GM12873 (cell line): ENCODE data around the gene ARPIN.

Experiments
- TF ChIP-seq, protein P1 (sequence below): IDR thresholded peaks from 2 replicates; pipeline ENCODE4 v1.5.1; 2012; ENCODE audit warnings: low read depth, mild to moderate bottlenecking, moderate library complexity, low read length, control low read depth; ENCODE audit not compliant: insufficient read depth; ENCODE audit errors: missing control alignments

The ARPIN gene

GRCh38 chr15:89855948-89856347 lies 56.8 kb downstream of the ARPIN start:
- TF ChIP-seq, protein P1, sequence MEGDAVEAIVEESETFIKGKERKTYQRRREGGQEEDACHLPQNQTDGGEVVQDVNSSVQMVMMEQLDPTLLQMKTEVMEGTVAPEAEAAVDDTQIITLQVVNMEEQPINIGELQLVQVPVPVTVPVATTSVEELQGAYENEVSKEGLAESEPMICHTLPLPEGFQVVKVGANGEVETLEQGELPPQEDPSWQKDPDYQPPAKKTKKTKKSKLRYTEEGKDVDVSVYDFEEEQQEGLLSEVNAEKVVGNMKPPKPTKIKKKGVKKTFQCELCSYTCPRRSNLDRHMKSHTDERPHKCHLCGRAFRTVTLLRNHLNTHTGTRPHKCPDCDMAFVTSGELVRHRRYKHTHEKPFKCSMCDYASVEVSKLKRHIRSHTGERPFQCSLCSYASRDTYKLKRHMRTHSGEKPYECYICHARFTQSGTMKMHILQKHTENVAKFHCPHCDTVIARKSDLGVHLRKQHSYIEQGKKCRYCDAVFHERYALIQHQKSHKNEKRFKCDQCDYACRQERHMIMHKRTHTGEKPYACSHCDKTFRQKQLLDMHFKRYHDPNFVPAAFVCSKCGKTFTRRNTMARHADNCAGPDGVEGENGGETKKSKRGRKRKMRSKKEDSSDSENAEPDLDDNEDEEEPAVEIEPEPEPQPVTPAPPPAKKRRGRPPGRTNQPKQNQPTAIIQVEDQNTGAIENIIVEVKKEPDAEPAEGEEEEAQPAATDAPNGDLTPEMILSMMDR, result no peak

- TF ChIP-seq, protein P1, result no peak
Observed at GRCh38 chr15:89852342-89852995, 60.3 kb downstream of the ARPIN start.

DNA sequence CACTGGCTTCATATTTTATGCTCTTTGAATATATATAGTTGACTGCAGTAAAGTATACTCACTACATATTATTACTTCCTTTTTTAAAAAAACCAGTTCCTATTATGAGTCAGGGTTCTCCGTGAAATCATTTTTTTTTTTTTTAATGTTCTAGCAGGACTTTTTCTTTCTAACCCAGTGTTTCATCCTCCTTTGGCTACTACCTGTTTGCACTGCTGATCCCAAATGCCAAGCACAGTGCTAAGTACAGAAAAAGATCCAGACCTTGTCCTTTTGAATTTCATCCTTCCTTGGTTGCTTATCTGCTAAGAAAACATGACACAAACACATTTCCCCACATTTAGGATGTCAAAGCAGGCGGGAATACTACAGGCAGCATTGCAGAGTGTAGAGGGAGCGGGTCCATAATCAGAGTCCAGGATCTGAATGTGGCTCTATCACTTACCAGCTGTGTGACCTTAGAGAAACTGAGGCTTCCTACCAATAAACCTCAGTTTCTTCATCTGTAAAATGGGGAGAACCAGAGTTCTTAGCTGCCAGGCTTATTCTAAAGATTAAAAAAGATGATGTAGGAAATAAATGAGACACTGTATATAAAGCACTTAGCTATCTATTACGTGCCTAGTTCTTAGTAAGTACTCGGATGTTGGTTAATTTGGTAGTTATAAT lies 60.9 kb downstream of the ARPIN start:
- TF ChIP-seq, protein P1, result no peak

DNA sequence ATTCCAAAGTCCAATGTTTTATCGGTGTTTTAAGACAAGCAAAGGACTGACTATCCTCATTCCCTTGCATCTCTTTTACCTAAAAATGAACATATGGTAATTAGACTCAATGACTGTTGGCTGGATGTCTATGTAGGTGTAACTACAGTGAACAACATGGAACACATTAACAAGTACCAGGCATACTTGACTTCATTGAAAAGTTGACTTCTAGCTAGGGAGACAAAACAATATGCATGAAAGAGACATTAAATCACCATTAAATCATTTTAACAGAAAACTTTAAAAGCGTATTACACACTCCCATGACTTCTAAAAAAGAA lies 63.8 kb downstream of the ARPIN start:
- TF ChIP-seq, protein P1, result no peak

DNA sequence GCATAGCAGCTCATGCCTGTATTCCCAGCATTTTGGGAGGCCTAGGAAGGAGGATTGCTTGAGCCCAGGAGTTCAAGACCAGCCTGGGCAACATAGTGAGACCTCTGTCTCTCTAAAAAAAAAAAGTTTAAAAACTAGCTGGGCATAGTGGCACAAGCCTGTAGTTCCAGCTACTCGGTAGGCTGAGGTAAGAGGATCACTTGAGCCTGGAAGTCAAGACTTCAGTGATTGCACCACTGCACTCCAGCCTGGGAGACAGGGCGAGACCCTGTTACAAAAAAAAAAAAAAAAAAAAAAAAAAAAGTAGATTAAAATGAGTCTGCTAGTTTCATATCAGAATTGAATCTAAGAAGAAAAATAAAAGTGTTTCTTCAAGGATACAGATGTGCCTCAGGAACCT lies 65.7 kb downstream of the ARPIN start:
- TF ChIP-seq, protein P1, result no peak

DNA sequence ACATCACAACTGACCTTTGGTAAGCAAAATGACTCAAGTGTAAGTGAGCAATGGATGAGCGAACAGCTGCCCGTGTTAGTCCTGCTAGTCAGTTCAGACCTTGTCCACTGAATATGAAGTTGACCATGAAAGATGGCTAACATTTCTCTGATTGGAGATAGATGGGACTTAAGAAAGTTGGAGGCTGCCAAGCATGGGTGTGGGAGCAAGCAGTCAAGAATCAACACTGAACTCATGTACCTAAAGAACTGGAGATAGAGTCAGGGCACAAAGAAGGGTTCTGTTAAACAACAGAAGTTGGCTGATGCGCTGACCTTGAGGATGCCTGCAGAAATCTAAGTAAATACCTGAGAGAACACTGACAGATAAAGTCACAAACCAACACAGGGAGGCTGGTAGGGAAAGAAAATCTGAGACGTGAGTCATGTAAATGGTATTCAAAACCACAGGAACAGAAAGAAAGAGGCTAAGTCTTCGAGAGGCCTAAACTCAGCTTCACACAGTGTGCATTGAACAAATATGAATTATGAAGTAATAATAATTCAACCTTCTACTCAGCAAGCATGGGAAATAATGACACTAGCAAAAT lies 67.4 kb downstream of the ARPIN start:
- TF ChIP-seq, protein P1, result no peak
